Measurements from ENCODE around the gene CARMIL3.
"Not testable (repeated sequence)": the region's sequence is repeated elsewhere in the genome, so short reads cannot be mapped to it uniquely, and the experiment has no call there.

CARMIL3 gene

DNA sequence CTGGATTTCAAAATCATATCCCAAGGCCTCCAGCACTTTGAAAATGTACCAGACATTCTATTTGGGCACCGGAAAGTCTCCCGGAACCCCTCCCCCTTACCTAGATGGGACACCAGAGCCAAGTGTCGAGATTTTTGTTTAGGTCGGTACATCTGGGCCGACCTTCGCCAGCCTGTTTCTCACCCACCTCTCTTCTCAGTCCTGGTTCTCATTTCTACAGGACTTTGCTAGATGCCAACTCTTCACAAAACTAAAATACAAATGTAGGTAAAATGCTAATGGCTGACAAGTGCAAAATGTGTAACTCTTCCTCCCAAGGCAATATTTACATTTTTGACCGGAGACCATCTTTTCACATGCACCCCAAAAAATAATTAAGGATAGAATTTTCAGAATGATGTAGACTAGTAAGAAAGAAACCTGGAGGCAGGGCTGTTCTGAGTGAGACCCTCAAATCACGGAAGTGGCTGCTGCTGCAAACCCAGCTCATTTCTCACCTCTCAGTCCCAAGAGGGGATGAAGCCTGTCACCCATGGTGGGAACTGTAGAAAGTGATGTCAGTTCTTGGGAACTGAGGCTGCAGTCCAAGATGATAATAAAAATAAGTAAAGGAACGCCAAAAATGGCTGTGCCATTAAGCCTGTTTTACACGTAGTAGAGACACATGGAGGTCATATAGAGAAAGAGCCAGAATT, 14.7 kb upstream of the CARMIL3 start:
- DNase-seq: not testable (repeated sequence)

DNA sequence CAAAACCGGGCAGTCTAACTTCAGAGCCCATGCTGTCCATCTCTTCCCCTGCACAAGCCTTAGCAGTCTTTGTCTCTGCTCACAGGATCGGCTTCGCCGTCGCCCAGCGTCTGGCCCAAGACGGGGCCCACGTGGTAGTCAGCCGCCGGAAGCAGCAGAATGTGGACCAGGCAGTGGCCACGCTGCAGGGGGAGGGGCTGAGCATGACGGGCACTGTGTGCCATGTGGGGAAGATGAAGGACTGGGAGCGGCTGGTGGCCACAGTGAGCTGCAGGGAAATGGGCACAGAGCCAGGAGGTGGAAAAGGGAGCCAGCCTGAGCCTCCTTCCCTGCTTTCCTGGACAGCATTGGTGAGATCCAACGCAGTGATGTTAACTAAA, 14.2 kb upstream of the CARMIL3 start:
- DNase-seq: peak in 2 of 58 donors; percentile 17 to 23

DNA sequence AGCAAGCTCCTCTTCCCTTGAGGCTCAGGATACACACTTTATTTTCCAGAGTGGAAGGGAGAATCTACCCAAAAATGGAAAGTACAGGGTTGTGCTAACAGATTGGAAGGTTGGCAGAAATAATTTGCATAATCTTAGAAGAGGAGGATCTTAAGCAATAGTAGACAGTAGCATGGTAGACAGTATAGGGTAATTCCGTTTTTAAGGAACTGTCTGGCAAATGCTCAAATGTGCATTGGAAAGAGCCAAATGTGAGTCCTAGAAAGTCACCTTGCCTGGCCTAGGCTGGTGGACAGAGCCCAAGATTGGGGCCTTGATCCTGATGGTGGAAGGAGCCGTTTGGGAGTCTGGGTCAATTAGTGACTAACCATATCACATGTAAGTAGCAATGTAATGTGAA, 13.1 kb upstream of the CARMIL3 start:
- no peak for DNase-seq

DNA sequence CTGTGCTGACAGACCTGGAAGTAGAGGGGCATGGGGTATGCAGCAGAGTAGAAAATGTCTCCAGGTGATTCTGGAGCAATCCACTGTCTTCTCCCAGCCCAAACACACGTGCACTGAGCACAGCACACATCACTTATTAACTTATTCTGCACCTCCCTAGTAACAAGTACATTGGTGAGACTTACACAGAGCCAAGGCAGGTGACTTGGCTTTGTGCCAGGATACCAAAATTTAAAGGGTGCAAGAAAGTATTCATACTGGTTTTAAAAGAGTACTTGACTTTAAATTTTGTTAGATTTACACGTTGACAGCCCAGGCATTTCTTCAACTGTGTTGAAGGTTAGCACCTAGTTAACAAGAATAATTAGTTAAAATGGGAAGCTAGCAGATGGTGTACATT, 11.1 kb upstream of the CARMIL3 start:
- DNase-seq: no peak

DNA sequence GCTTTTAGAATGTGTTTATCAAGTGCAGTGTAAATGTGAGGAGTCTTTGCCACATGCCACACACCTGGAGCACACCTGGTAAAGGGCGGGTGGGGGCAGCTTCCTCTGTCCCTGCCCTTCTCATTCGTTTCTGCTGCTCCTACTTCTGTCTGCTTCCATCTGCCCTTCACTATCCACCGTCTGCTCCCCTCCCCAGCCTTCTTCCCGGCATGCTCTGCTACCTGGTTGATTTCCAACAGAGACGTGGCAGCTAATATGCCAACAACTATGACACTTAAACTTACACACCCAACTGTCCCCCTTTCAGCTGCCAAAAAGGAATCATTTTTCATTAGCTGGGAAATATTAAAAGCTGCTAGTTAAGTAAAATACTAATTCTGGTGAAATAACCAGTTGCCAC, 9.1 kb upstream of the CARMIL3 start:
- DNase-seq: no peak

DNA sequence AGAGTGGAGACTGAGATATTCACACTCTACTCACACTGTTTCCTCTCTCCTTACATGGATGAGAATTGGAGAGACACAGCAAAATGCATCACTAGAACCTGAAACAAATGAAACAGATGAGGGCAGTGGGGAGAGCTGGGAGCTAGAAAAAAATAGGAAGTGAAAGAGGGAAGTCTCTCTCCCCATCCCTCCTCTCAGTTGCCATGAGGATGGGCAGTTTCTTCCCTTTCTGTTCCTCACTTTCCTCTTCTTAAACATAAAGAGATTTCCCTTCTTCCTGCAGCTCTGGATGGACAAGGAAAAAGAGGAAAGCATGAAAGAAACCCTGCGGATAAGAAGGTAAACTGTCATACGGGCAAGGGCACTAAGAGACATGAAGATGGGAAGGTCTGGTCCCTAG, 2.8 kb upstream of the CARMIL3 start:
- not testable (repeated sequence) for DNase-seq

DNA sequence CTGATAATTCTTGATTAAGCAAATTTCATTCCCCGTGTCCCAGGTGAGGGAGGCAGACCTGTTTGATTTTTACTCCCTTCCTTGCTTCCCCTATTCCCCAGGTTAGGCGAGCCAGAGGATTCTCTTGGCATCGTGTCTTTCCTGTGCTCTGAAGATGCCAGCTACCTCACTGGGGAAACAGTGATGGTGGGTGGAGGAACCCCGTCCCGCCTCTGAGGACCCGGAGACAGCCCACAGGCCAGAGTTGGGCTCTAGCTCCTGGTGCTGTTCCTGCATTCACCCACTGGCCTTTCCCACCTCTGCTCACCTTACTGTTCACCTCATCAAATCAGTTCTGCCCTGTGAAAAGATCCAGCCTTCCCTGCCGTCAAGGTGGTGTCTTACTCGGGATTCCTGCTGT, 1.1 kb upstream of the CARMIL3 start:
- not testable (repeated sequence) for DNase-seq

DNA sequence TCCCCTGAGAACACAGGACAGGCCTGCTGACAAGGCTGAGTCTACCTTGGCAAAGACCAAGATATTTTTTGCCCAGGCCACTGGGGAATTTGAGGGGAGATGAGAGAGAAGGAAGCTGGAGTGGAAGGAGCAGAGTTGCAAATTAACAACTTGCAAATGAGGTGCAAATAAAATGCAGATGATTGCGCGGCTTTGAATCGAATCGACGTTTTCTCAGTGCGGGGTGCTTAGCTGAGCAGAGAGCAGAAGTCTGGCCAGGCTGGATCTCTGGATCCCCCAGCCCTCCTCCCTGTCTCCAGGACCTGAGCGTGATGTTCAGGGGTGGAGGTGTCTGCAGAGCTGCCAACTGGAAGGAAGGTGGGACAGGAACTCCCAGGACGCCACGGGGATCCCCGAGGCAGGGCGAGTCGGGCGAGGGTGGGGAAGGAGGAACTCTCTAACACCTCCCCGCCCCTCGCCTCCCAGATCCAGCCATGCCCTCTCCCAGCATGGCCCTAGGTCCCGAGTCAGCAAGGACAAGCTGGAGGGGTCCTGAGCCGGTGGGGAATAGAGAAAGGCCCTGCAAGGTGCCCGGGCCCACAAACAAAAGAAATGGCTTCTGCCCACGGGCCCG, 527 bp upstream of the CARMIL3 start:
- DNase-seq: peak in 11 of 58 donors; percentile 33 to 66 (median 55)

DNA sequence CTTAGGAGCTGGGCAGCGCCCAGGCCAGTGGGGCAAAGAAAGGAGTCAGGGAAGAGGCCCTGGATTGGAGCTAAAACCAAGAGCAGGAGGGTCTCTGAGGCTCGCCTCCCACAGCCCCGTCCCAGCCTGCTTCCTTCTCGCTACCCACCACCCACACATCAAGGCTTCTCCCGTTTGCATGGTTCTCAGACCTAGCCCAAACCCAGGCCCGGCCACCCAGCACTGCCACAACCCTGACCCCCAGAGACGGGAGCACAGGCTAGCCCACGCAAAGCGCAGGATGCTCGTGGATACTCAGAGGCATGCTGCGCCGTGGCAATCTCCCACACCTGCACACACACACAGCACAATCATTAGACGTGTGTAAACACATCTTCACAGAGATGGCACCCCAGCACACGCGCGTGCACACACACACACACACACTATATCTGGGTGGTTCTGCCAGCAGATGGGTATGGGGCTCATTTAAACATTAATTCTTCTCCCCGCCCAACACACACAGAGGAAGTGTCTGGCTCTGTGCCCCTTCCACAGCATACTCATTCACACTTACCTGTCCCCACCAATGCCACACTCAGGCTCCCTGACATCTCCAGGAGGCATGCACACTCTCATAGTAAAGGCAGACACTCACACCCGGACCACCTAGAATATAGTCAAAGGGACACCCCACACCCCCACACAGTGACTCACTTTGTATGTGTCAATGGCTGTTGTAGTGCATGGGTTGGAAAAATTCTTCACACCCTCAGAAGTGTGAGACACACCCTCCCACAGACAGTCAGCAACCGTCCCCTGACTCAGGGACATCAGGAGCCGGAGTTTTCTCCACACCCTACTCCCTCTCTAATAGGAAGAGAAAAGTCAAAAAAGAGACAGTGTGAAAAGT, 1.1 kb downstream of the CARMIL3 start:
- DNase-seq: peak in 15 of 58 donors; percentile 12 to 60 (median 27)

DNA sequence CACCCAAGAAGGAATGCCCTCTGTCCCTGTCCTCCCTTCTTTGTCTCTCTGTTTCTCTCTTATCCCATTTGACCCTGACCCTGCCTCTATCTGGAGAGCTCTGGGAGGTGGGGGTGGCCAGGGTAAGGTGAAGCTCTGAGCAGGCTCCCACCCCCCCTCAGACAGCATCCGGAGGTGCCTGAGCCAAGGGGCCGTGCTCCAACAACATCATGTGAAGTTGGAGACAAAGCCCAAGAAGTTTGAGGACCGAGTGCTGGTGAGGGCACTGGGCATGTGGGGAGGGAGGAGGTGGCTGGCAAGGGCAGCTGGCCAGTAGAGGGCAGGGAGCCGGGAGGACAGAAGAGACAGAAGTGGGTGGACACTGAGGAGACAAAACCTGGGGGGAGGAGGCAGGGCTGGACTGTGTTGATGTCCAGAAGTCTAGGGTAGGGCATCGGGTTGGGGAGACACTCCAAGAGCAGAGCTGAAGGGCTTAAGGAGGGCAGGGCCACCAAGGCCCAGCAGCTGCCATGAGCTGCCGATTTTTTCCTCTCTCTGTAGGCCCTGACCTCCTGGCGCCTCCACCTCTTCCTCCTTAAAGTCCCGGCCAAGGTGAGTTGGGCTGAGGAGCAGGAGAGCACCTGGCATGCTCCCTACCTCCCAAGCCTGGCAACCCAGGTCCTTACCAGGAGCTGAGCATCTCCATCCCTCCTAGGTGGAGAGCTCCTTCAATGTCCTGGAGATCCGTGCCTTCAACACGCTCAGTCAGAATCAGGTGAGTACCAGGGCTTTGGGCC, 1.9 kb downstream of the CARMIL3 start:
- peak in 7 of 58 donors; percentile 13 to 46 (median 18) for DNase-seq

DNA sequence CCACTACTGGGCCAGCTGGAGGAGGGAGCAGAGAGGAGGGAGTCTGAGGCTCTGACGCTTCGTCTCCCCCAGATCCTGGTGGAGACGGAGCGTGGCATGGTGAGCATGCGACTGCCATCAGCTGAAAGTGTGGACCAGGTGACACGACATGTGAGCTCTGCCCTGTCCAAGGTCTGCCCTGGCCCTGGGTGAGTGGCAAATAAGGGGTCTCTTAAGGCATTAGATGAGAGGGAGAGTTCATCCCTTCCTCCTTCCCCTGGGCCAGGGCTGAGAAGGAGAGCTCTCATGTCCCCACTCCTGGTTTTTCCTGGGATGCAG, 2.5 kb downstream of the CARMIL3 start:
- no peak for DNase-seq

DNA sequence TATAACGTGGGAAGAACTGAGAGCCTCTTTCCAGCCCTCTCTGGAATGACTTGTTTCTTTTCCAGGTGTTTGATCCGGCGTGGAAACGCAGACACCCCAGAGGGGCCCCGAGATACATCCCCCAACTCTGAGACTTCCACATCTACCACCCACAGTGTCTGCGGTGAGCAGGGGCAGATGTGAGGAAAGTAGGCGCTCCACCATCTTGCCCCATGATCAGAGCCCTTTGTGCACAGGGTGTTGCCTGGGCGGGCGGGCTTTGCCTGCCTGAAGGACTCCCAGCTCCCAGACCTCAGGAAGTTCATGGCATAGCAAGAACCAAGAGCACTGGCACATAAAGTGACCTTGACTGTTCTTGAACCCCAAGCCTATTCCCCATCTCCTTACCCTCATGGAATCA, 2.8 kb downstream of the CARMIL3 start:
- DNase-seq: no peak

DNA sequence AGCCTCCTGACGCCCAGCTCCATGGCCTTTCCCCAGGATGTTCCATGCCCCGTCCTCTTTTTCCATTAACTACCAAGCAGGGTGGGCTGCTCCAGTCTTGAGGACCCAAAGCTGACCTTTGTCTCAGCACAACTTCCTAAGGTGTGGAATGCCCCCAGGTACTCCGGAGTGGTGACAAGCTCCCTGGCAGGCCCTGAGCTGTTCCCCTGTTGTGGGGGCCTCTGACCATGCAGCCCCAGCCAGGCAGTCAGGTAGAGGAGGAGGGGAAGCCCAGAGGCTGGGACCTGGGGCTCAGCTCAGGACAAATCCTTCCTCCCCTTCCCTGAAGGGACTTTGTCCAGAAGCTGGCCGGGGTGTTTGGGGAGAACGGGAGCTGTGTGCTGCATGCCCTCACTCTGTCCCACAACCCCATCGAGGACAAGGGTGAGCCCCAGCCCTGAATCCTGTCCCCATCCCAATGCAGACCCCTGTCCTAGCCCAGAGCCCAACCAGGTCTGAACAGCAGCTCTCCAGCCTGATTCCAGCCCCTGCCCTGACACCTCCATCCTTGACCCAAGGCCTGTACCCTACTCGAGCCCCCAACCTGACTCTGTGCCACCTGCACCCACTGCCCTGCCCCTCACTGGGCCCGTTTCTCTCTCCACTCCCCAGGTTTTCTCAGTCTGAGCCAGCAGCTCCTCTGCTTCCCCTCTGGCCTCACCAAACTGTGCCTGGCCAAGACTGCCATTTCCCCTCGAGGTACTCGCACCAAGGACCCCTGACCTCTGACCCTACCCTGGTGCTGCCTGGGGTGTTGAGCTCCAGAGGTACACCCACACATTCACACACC, 4.4 kb downstream of the CARMIL3 start:
- DNase-seq: no peak

DNA sequence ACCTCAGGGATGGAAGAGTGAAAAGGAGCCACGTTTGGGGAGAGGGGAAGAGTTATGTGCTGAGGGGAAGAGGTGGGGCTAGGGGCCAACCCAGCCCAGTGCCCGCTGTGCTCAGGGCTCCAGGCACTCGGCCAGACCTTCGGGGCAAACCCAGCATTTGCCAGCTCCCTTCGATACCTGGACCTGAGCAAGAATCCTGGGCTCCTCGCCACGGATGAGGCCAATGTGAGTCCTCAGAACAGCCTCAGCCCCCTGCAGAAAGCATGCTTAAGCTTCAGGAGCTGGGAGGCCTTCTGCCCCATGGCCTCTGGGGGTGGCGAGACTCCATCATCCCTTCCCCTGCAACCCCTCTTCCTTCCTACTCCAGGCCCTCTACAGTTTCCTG, 5.0 kb downstream of the CARMIL3 start:
- peak in 1 of 58 donors; percentile 7 for DNase-seq

DNA sequence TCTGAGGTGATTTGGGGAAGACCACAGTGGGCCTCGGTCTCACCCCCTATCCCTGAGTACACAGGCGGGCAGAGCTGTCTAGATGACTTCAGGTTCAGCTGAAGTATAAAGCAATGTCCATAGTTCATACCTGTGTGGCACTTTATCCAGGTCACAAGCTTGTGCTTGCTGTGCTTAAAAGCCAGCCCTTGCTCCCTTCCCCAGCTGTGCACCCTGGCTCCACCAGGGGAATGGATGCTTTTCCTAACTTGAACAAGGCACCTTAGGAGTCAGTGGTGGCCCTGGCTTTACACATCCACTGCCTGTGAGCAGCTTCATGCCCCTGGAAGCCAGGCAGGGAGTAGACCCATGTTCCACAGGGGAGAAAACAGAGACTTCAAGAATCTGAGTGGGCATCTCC, 5.5 kb downstream of the CARMIL3 start:
- DNase-seq: no peak

DNA sequence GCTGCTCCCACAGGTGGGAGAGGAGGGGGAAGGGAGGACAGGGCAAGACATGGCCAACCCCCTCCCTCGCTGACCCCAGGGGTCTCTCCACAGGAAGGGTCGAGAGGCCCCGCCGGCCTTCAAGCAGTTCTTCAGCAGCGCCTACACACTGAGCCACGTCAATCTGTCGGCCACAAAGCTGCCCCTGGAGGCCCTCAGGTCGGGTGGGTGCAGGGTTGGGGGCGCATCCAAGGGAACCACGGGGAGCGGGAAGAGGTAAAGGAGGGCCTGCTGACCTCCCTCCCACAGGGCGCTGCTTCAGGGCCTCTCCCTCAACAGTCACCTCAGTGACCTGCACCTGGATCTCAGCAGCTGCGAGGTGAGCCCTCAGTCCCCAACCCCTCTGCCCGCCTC, 6.1 kb downstream of the CARMIL3 start:
- no peak for DNase-seq

DNA sequence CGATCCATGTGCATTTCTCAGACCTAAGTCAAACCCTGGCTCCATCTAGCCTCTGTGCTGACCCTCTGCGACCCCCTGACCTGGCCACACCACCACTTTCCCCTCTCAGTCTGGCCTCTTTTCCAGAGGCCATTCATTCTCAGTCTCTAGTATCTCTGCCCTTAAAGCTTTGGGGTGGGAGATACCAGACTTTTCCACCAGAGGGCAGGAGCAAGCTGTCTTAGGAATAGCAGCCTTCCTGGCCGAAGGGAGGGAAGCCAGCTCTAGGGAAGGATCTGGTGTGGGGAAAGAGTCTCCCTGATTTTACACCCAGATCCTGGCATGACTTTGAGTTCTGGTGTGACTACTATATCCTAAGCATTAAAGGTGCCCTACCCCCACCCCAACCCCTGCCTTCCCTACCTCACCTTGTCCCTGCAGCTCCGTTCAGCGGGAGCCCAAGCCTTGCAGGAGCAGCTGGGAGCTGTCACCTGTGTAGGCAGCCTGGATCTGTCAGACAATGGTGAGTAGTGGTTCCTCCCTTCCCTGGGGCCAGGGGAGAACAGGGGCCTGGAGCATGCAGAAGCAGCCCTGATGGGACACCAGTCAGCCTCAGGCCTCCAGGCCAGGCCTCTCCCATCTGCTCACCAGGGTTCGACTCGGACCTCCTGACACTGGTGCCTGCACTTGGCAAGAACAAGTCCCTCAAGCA, 6.6 kb downstream of the CARMIL3 start:
- DNase-seq: peak in 47 of 58 donors; percentile 9 to 83 (median 50)

DNA sequence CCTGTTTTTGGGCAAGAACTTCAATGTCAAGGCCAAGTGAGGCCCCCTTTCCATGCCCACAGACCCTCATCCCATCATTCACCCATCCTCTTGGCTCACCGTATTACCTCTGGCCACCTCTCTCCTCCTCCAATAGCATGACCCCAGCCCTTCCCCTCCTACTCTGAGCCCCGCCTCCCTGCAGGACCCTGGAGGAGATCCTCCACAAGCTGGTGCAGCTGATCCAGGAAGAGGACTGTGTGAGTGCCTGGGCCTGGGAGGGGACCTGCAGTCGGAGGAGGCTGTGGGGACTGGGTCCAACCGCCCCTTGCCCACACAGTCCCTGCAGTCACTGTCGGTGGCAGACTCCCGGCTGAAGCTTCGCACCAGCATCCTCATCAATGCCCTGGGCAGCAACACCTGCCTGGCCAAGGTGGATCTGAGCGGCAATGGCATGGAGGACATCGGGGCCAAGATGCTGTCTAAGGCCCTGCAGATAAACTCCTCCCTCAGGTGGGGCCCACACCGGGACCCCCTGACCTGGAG, 7.2 kb downstream of the CARMIL3 start:
- DNase-seq: no peak

DNA sequence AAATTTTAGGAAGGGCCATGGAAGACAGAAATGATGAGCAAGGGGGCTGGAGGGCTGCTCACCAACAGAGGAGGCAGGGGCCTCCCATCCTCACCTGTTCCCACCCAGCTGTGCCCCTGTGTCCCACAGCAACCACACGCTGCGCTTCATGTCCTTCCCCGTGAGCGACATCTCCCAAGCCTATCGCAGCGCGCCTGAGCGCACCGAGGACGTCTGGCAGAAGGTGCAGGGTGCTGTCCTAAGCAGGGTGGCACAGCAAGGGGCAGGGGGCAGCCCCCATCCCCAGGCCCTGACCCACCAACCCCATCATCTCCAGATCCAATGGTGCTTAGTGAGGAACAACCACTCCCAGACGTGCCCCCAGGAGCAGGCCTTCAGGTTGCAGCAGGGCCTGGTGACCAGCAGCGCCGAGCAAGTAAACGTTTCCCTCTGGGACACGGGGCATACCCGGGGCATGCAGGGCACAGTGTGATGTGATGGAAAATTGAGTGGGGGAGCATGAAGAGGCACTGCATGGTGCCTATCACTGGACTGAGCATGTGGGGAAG, 8.1 kb downstream of the CARMIL3 start:
- DNase-seq: no peak

DNA sequence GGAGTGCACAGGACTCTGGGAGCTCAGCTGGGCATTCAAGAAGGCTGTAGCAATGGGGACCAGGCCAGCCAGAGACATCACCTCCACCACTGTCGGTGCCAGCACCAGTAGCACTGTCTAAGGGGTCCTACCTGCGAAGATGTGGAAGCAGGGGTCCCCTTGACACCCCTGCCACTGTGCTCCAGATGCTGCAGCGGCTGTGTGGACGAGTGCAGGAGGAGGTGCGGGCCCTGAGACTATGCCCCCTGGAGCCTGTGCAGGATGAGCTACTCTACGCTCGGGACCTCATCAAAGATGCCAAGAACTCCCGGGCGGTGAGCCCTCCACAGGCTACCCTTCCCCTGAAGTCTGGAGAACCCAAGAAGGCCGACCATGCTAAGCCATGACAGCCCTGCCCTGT, 8.6 kb downstream of the CARMIL3 start:
- DNase-seq: no peak
